Spinal cord (tissue), 10 donors: ENCODE data around the gene HDAC8. TPM values are rescaled to one million over a fixed set of nuclear protein-coding genes. Genes with fewer than 3 reads are reported as not detected.

Source experiments
- DNase-seq, 6 donors: peaks; one replicate each; pipeline versions ENCODE4 v3.0.0 to v3.0.0-alpha.2; 2013 to 2015; ENCODE audit warnings: low spot score in 6 of 6, low read depth in 4 of 6
- H3K27ac ChIP-seq: one replicate; pipeline ENCODE4 v1.5.1; 2013; ENCODE audit warnings: low read depth, low read length, control low read depth
- H3K27me3 ChIP-seq: one replicate; pipeline ENCODE4 v1.6.1; 2013; ENCODE audit warnings: low read length; ENCODE audit not compliant: control insufficient read depth, insufficient read depth
- H3K36me3 ChIP-seq: one replicate; pipeline ENCODE4 v1.6.1; 2013; ENCODE audit warnings: low read length; ENCODE audit not compliant: control insufficient read depth, insufficient read depth
- H3K4me1 ChIP-seq: one replicate; pipeline ENCODE4 v1.6.1; 2013; ENCODE audit warnings: low read length; ENCODE audit not compliant: control insufficient read depth, insufficient read depth
- H3K4me3 ChIP-seq: one replicate; pipeline ENCODE4 v1.5.1; 2013; ENCODE audit warnings: low read depth, low read length, control low read depth
- H3K9me3 ChIP-seq: one replicate; pipeline ENCODE4 v1.6.1; 2013; ENCODE audit warnings: low read length; ENCODE audit not compliant: control insufficient read depth, insufficient read depth
- WGBS: methylation state at CpG from one replicate; pipeline ENCODE4 v1.1.5; 2013; ENCODE audit warnings: missing lambda C conversion rate; ENCODE audit not compliant: insufficient coverage; 5-methylcytosine and 5-hydroxymethylcytosine counted together
- polyA plus RNA-seq, 2 donors: library from polyadenylated mRNA; unstranded; fragments of 120-200 nt; gene quantifications; one replicate each; pipeline ENCODE4 v1.2.1, GENCODE V29; 2013; ENCODE audit not compliant: insufficient read length in 2 of 2
- total RNA-seq, 2 donors: library from RNA; depleted of rRNA in 1 of 2; stranded (reverse); fragments of 120-200 nt in 1 of 2; fragments of >200 nt in 1 of 2; gene quantifications; one replicate each; pipeline versions ENCODE4 v1.2.3 to v1.2.4, GENCODE V29; 2013 to 2014
- donor health status: healthy.

Gene HDAC8
- total and polyA plus RNA-seq, 4 donors = 30.6 to 37.0 (median 34.9) TPM

- 54% methylated on average over 2 of the region's 4 CpGs for WGBS
Measured at GRCh38 chrX:72317139-72317538, 255.5 kb downstream of the HDAC8 start.

GRCh38 chrX:72316408-72317110, 256.1 kb downstream of the HDAC8 start:
- peaks cover 55% of the 10 kb centered on the region for H3K27me3 ChIP-seq
- no peak overlapping the region for H3K27ac ChIP-seq
- DNase-seq = no peak
- no peaks in the 10 kb centered on the region for H3K4me1 ChIP-seq
- 41% methylated on average over 11 of the region's 12 CpGs for WGBS
- no peak overlapping the region for H3K4me3 ChIP-seq
- no peaks in the 10 kb centered on the region for H3K36me3 ChIP-seq
- no peaks in the 10 kb centered on the region for H3K9me3 ChIP-seq

More at GRCh38 chrX:72317139-72317538, 255.5 kb downstream of the HDAC8 start:
- Histone ChIP-seq H3K9me3 (no peaks in the 10 kb centered on the region), H3K27ac (no peak overlapping the region), H3K4me3 (no peak overlapping the region), H3K4me1 (no peaks in the 10 kb centered on the region), H3K27me3 (peaks cover 51% of the 10 kb centered on the region), H3K36me3 (no peaks in the 10 kb centered on the region)
- no peak for DNase-seq

- H3K36me3 ChIP-seq = no peaks in the 10 kb centered on the region
- no peak overlapping the region for H3K4me3 ChIP-seq
- H3K27ac ChIP-seq = no peak overlapping the region
- peaks cover 65% of the 10 kb centered on the region for H3K27me3 ChIP-seq
- H3K4me1 ChIP-seq = no peaks in the 10 kb centered on the region
- 83% methylated on average over 2 of the region's 3 CpGs for WGBS
- DNase-seq = no peak
- no peaks in the 10 kb centered on the region for H3K9me3 ChIP-seq
Measured at GRCh38 chrX:72314881-72315280, 257.8 kb downstream of the HDAC8 start.

GRCh38 chrX:72313707-72314641, 258.7 kb downstream of the HDAC8 start:
- H3K27me3 ChIP-seq = peaks cover 71% of the 10 kb centered on the region
- H3K27ac ChIP-seq = no peak overlapping the region
- peak in 1 of 6 donors; percentile 2 for DNase-seq
- H3K9me3 ChIP-seq = no peaks in the 10 kb centered on the region
- peaks cover 6% of the 10 kb centered on the region for H3K4me1 ChIP-seq
- H3K36me3 ChIP-seq = no peaks in the 10 kb centered on the region
- H3K4me3 ChIP-seq = no peak overlapping the region
- 58% methylated on average over 8 of the region's 8 CpGs for WGBS

GRCh38 chrX:72312311-72312940, 260.2 kb downstream of the HDAC8 start:
- 64% methylated on average over 14 of the region's 14 CpGs for WGBS
- H3K4me1 ChIP-seq = peaks cover 18% of the 10 kb centered on the region
- H3K4me3 ChIP-seq = no peak overlapping the region
- H3K27me3 ChIP-seq = peaks cover 75% of the 10 kb centered on the region
- no peaks in the 10 kb centered on the region for H3K36me3 ChIP-seq
- no peak overlapping the region for H3K27ac ChIP-seq
- H3K9me3 ChIP-seq = no peaks in the 10 kb centered on the region
- DNase-seq = no peak

- H3K27ac ChIP-seq = no peak overlapping the region
- peaks cover 84% of the 10 kb centered on the region for H3K27me3 ChIP-seq
- DNase-seq = no peak
- H3K4me1 ChIP-seq = peaks cover 40% of the 10 kb centered on the region
- H3K9me3 ChIP-seq = no peaks in the 10 kb centered on the region
- H3K36me3 ChIP-seq = no peaks in the 10 kb centered on the region
- WGBS = 20% methylated on average over 9 of the region's 15 CpGs
- H3K4me3 ChIP-seq = peak overlapping the region; percentile 3
Measured at GRCh38 chrX:72309297-72310071, 263.2 kb downstream of the HDAC8 start.

GRCh38 chrX:72308566-72309296, 263.9 kb downstream of the HDAC8 start:
- H3K27ac ChIP-seq = no peak overlapping the region
- no peaks in the 10 kb centered on the region for H3K9me3 ChIP-seq
- H3K36me3 ChIP-seq = no peaks in the 10 kb centered on the region
- peak overlapping the region; percentile 3 for H3K4me3 ChIP-seq
- peak in 5 of 6 donors; percentile 40 to 93 (median 69) for DNase-seq
- peaks cover 86% of the 10 kb centered on the region for H3K27me3 ChIP-seq
- 5% methylated on average over 19 of the region's 24 CpGs for WGBS
- peaks cover 41% of the 10 kb centered on the region for H3K4me1 ChIP-seq

GRCh38 chrX:72308209-72308565, 264.5 kb downstream of the HDAC8 start:
- Histone ChIP-seq H3K27ac (no peak overlapping the region), H3K4me1 (peaks cover 41% of the 10 kb centered on the region), H3K9me3 (no peaks in the 10 kb centered on the region), H3K36me3 (no peaks in the 10 kb centered on the region), H3K27me3 (peaks cover 86% of the 10 kb centered on the region), H3K4me3 (no peak overlapping the region)
- WGBS = 17% methylated on average over 5 of the region's 11 CpGs
- DNase-seq = no peak
